Dermis blood vessel endothelial cell (primary cell): ENCODE measurements around the gene BRI3. TPM values are rescaled to one million over a fixed set of nuclear protein-coding genes. Genes with fewer than 3 reads are reported as not detected.

Source experiments
- DNase-seq: peaks from one replicate; pipeline ENCODE4 v3.0.0; 2010
- total RNA-seq: library from RNA; depleted of rRNA; stranded (reverse); fragments of >200 nt; gene quantifications from 2 replicates; pipeline ENCODE4 v1.2.3, GENCODE V29; 2014

BRI3 gene
- total RNA-seq, 1 donor from 2014 or later: 39.7 TPM

GRCh38 chr7:98287486-98287959 lies 6.0 kb downstream of the BRI3 start:
- no peak for DNase-seq

- DNase-seq: no peak
Observed at GRCh38 chr7:98288064-98288823, 6.8 kb downstream of the BRI3 start.

- no peak for DNase-seq
Observed at GRCh38 chr7:98289333-98289875, 7.9 kb downstream of the BRI3 start.

- DNase-seq: no peak
Observed at GRCh38 chr7:98291717-98292116, 10.2 kb downstream of the BRI3 start.

- DNase-seq: no peak
Observed at GRCh38 chr7:98293265-98293664, 11.8 kb downstream of the BRI3 start.

- DNase-seq: no peak
Observed at GRCh38 chr7:98293746-98294145, 12.3 kb downstream of the BRI3 start.

GRCh38 chr7:98294326-98294725 lies 12.8 kb downstream of the BRI3 start:
- no peak for DNase-seq

GRCh38 chr7:98294798-98295382 lies 13.4 kb downstream of the BRI3 start:
- peak; percentile 68 for DNase-seq

- DNase-seq: no peak
Observed at GRCh38 chr7:98295467-98296192, 14.1 kb downstream of the BRI3 start.

GRCh38 chr7:98296833-98297232 lies 15.3 kb downstream of the BRI3 start:
- DNase-seq: no peak

GRCh38 chr7:98297626-98298286 lies 16.3 kb downstream of the BRI3 start:
- DNase-seq: no peak

GRCh38 chr7:98300595-98301372 lies 19.3 kb downstream of the BRI3 start:
- no peak for DNase-seq

- no peak for DNase-seq
Observed at GRCh38 chr7:98301693-98302470, 20.4 kb downstream of the BRI3 start.

GRCh38 chr7:98303176-98303865 lies 21.8 kb downstream of the BRI3 start:
- DNase-seq: no peak

GRCh38 chr7:98303906-98304305 lies 22.4 kb downstream of the BRI3 start:
- no peak for DNase-seq

- DNase-seq: no peak
Observed at GRCh38 chr7:98305951-98306535, 24.6 kb downstream of the BRI3 start.

GRCh38 chr7:98307971-98308466 lies 26.5 kb downstream of the BRI3 start:
- DNase-seq: no peak

- no peak for DNase-seq
Observed at GRCh38 chr7:98309566-98309965, 28.1 kb downstream of the BRI3 start.

- DNase-seq: no peak
Observed at GRCh38 chr7:98312201-98312600, 30.7 kb downstream of the BRI3 start.

GRCh38 chr7:98314469-98314868 lies 33.0 kb downstream of the BRI3 start:
- peak; percentile 26 for DNase-seq
